HUES48 (cell line): ENCODE data around the gene CTSH.

Source experiments
- H3K27ac ChIP-seq: one replicate; pipeline ENCODE4 v1.7.0; 2013; ENCODE audit warnings: low read depth, low read length, inconsistent platforms
- H3K27me3 ChIP-seq: 2 replicates; pipeline ENCODE4 v1.6.1; 2013; ENCODE audit warnings: mild to moderate bottlenecking, low read length; ENCODE audit not compliant: control insufficient read depth, insufficient read depth
- H3K36me3 ChIP-seq: 2 replicates; pipeline ENCODE4 v1.6.1; 2013; ENCODE audit warnings: low read length; ENCODE audit not compliant: control insufficient read depth, insufficient read depth
- H3K4me1 ChIP-seq: 2 replicates; pipeline ENCODE4 v1.6.1; 2013; ENCODE audit warnings: mild to moderate bottlenecking, low read length; ENCODE audit not compliant: control insufficient read depth, insufficient read depth
- H3K4me3 ChIP-seq: 2 replicates; pipeline ENCODE4 v1.5.1; 2013; ENCODE audit warnings: mild to moderate bottlenecking, low read depth, low read length
- H3K9ac ChIP-seq: 2 replicates; pipeline ENCODE4 v1.6.1; 2013; ENCODE audit warnings: mild to moderate bottlenecking, low read depth, low read length, moderate library complexity
- H3K9me3 ChIP-seq: 2 replicates; pipeline ENCODE4 v1.6.1; 2013; ENCODE audit warnings: low read length; ENCODE audit not compliant: control insufficient read depth, insufficient read depth

Gene CTSH

GRCh38 chr15:78944669-78945407, at the start of gene CTSH:
TSS of gene CTSH (minus strand) at chr15:78945046. CDS start at chr15:78944981, 65 bp downstream.
- no peak within 1 kb of the TSS for H3K9ac ChIP-seq

GRCh38 chr15:78993931-78994530, 49.2 kb upstream of the CTSH start:
- Histone ChIP-seq H3K27ac (no peak overlapping the region), H3K9ac (no peak overlapping the region), H3K4me1 (no peaks in the 10 kb centered on the region), H3K9me3 (no peaks in the 10 kb centered on the region), H3K27me3 (no peaks in the 10 kb centered on the region), H3K4me3 (no peak overlapping the region), H3K36me3 (no peaks in the 10 kb centered on the region)

More at GRCh38 chr15:78944669-78945407, at the start of gene CTSH:
- Histone ChIP-seq H3K4me1 (0 out of 2 replicates have a peak, but pooled peaks cover 6% of the 10 kb centered on the region), H3K36me3 (no peaks in the 10 kb centered on the region), H3K27me3 (peaks cover 29% of the 10 kb centered on the region), H3K27ac (no peak within 1 kb of the TSS), H3K9me3 (no peaks in the 10 kb centered on the region), H3K4me3 (peak within 1 kb of the TSS; percentile 72)

- Histone ChIP-seq H3K27me3 (no peaks in the 10 kb centered on the region), H3K9ac (no peak overlapping the region), H3K9me3 (no peaks in the 10 kb centered on the region), H3K27ac (no peak overlapping the region), H3K4me1 (no peaks in the 10 kb centered on the region), H3K36me3 (no peaks in the 10 kb centered on the region), H3K4me3 (no peak overlapping the region)
Measured at GRCh38 chr15:78993257-78993930, 48.5 kb upstream of the CTSH start.

GRCh38 chr15:78992416-78993256, 47.8 kb upstream of the CTSH start:
- H3K36me3 ChIP-seq = no peaks in the 10 kb centered on the region
- no peak overlapping the region for H3K27ac ChIP-seq
- no peaks in the 10 kb centered on the region for H3K9me3 ChIP-seq
- no peaks in the 10 kb centered on the region for H3K4me1 ChIP-seq
- H3K9ac ChIP-seq = no peak overlapping the region
- no peak overlapping the region for H3K4me3 ChIP-seq
- H3K27me3 ChIP-seq = no peaks in the 10 kb centered on the region

GRCh38 chr15:78991879-78992278, 47.0 kb upstream of the CTSH start:
- no peak overlapping the region for H3K9ac ChIP-seq
- no peaks in the 10 kb centered on the region for H3K36me3 ChIP-seq
- no peaks in the 10 kb centered on the region for H3K4me1 ChIP-seq
- no peak overlapping the region for H3K4me3 ChIP-seq
- H3K27ac ChIP-seq = no peak overlapping the region
- no peaks in the 10 kb centered on the region for H3K9me3 ChIP-seq
- H3K27me3 ChIP-seq = no peaks in the 10 kb centered on the region

GRCh38 chr15:78991476-78991875, 46.6 kb upstream of the CTSH start:
- Histone ChIP-seq H3K4me3 (no peak overlapping the region), H3K9me3 (no peaks in the 10 kb centered on the region), H3K36me3 (no peaks in the 10 kb centered on the region), H3K4me1 (no peaks in the 10 kb centered on the region), H3K9ac (no peak overlapping the region), H3K27ac (no peak overlapping the region), H3K27me3 (no peaks in the 10 kb centered on the region)

- H3K9me3 ChIP-seq = no peaks in the 10 kb centered on the region
- H3K27me3 ChIP-seq = no peaks in the 10 kb centered on the region
- no peak overlapping the region for H3K4me3 ChIP-seq
- H3K9ac ChIP-seq = no peak overlapping the region
- no peaks in the 10 kb centered on the region for H3K36me3 ChIP-seq
- H3K4me1 ChIP-seq = no peaks in the 10 kb centered on the region
- no peak overlapping the region for H3K27ac ChIP-seq
Measured at GRCh38 chr15:78990278-78990677, 45.4 kb upstream of the CTSH start.

GRCh38 chr15:78989701-78990240, 44.9 kb upstream of the CTSH start:
- Histone ChIP-seq H3K9me3 (no peaks in the 10 kb centered on the region), H3K27ac (no peak overlapping the region), H3K9ac (no peak overlapping the region), H3K27me3 (no peaks in the 10 kb centered on the region), H3K4me3 (no peak overlapping the region), H3K4me1 (no peaks in the 10 kb centered on the region), H3K36me3 (no peaks in the 10 kb centered on the region)

GRCh38 chr15:78988361-78988911, 43.6 kb upstream of the CTSH start:
- H3K4me3 ChIP-seq = no peak overlapping the region
- H3K27ac ChIP-seq = no peak overlapping the region
- no peaks in the 10 kb centered on the region for H3K4me1 ChIP-seq
- H3K9ac ChIP-seq = no peak overlapping the region
- no peaks in the 10 kb centered on the region for H3K27me3 ChIP-seq
- H3K36me3 ChIP-seq = no peaks in the 10 kb centered on the region
- H3K9me3 ChIP-seq = no peaks in the 10 kb centered on the region

GRCh38 chr15:78987556-78988360, 42.9 kb upstream of the CTSH start:
- Histone ChIP-seq H3K9me3 (no peaks in the 10 kb centered on the region), H3K9ac (no peak overlapping the region), H3K4me1 (no peaks in the 10 kb centered on the region), H3K27ac (no peak overlapping the region), H3K36me3 (no peaks in the 10 kb centered on the region), H3K4me3 (no peak overlapping the region), H3K27me3 (no peaks in the 10 kb centered on the region)
